NOMO-1 (cell line): ENCODE measurements around the gene RAB40C.

ENCODE experiments used
- DNase-seq, 2 experiments: peaks; one replicate each; lab custom pipeline; 2025; ENCODE audit not compliant: unreplicated experiment in 2 of 2; lab: John Stamatoyannopoulos, UW

RAB40C gene

GRCh38 chr16:610513-611381 lies 20.9 kb downstream of the RAB40C start:
- no peak for DNase-seq

GRCh38 chr16:615122-615521 lies 25.3 kb downstream of the RAB40C start:
- no peak for DNase-seq

GRCh38 chr16:616733-617586 lies 27.1 kb downstream of the RAB40C start:
- DNase-seq: no peak

- no peak for DNase-seq
Measured at GRCh38 chr16:617855-618254, 28.0 kb downstream of the RAB40C start.

GRCh38 chr16:619476-620100 lies 29.7 kb downstream of the RAB40C start:
- DNase-seq: no peak

- no peak for DNase-seq
Measured at GRCh38 chr16:620700-621525, 31.0 kb downstream of the RAB40C start.

GRCh38 chr16:621526-622105 lies 31.8 kb downstream of the RAB40C start:
- no peak for DNase-seq

GRCh38 chr16:622920-623280 lies 33.0 kb downstream of the RAB40C start:
- no peak for DNase-seq

- DNase-seq: no peak
Measured at GRCh38 chr16:624526-625070, 34.7 kb downstream of the RAB40C start.

GRCh38 chr16:625117-625976 lies 35.5 kb downstream of the RAB40C start:
- DNase-seq: no peak

GRCh38 chr16:625977-626765 lies 36.3 kb downstream of the RAB40C start:
- no peak for DNase-seq

GRCh38 chr16:626787-627453 lies 37.1 kb downstream of the RAB40C start:
- DNase-seq: no peak

GRCh38 chr16:627454-628239 lies 37.8 kb downstream of the RAB40C start:
- no peak for DNase-seq

GRCh38 chr16:628321-629061 lies 38.6 kb downstream of the RAB40C start:
- DNase-seq: no peak

GRCh38 chr16:629185-629832 lies 39.4 kb downstream of the RAB40C start:
- DNase-seq: no peak

- DNase-seq: no peak
Measured at GRCh38 chr16:629833-630248, 40.0 kb downstream of the RAB40C start.
